GM18867 (cell line): Measurements from ENCODE around the gene OR52R1.
"Not testable (repeated sequence)": the region's sequence is repeated elsewhere in the genome, so short reads cannot be mapped to it uniquely, and the experiment has no call there.

ENCODE experiments used
- ATAC-seq: cut with Tn5 transposase; IDR thresholded peaks from one replicate; pipeline ENCODE4 v1.9.1; 2021; ENCODE audit warnings: mild to moderate bottlenecking, moderate library complexity; ENCODE audit not compliant: unreplicated experiment

OR52R1 gene

GRCh38 chr11:4804280-4804679 lies at the start of gene OR52R1:
Gene OR52R1 (minus strand): TSS chr11:4804380. CDS start chr11:4804380, 0 bp downstream.
- no peak for ATAC-seq

GRCh38 chr11:4851033-4851432 lies 46.9 kb upstream of the OR52R1 start:
- no peak for ATAC-seq

GRCh38 chr11:4848908-4849532 lies 44.8 kb upstream of the OR52R1 start, which contains the start of gene OR51S1:
Gene OR51S1 (minus strand): TSS chr11:4849208. CDS start chr11:4849208, 0 bp downstream.
- ATAC-seq, result no peak

GRCh38 chr11:4839851-4840549 lies 35.8 kb upstream of the OR52R1 start:
- ATAC-seq, result no peak

- no peak for ATAC-seq
Measured at GRCh38 chr11:4830909-4831308, 26.7 kb upstream of the OR52R1 start.

GRCh38 chr11:4830346-4830745 lies 26.2 kb upstream of the OR52R1 start:
- no peak for ATAC-seq

GRCh38 chr11:4826425-4826824 lies 22.2 kb upstream of the OR52R1 start:
- no peak for ATAC-seq

- ATAC-seq, result no peak
Measured at GRCh38 chr11:4825132-4825531, 21.0 kb upstream of the OR52R1 start.

GRCh38 chr11:4821021-4821420 lies 16.8 kb upstream of the OR52R1 start, which contains the start of gene OR51F2:
Gene OR51F2 (plus strand): TSS chr11:4821321. CDS start chr11:4821422, 101 bp downstream.
- no peak for ATAC-seq

- ATAC-seq, result no peak
Measured at GRCh38 chr11:4809246-4809645, 5.1 kb upstream of the OR52R1 start.

GRCh38 chr11:4808476-4808875 lies 4.3 kb upstream of the OR52R1 start:
- no peak for ATAC-seq

- not testable (repeated sequence) for ATAC-seq
Measured at GRCh38 chr11:4801316-4801715, 2.9 kb downstream of the OR52R1 start.

- no peak for ATAC-seq
Measured at GRCh38 chr11:4798427-4799183, 5.6 kb downstream of the OR52R1 start.

GRCh38 chr11:4797206-4797605 lies 7.0 kb downstream of the OR52R1 start:
- no peak for ATAC-seq

GRCh38 chr11:4782454-4782853 lies 21.7 kb downstream of the OR52R1 start:
- ATAC-seq, result no peak

GRCh38 chr11:4769838-4770237 lies 34.3 kb downstream of the OR52R1 start, which contains the start of gene OR51F1:
Gene OR51F1 (minus strand): TSS chr11:4769938. CDS start chr11:4769938, 0 bp downstream.
- no peak for ATAC-seq

- no peak for ATAC-seq
Measured at GRCh38 chr11:4768094-4768493, 36.1 kb downstream of the OR52R1 start.

- no peak for ATAC-seq
Measured at GRCh38 chr11:4766420-4767043, 37.6 kb downstream of the OR52R1 start.

- peak; percentile 94 for ATAC-seq
Measured at GRCh38 chr11:4763096-4763495, 41.1 kb downstream of the OR52R1 start.
